ENCODE results near the gene MACROD2.

The MACROD2 gene

DNA sequence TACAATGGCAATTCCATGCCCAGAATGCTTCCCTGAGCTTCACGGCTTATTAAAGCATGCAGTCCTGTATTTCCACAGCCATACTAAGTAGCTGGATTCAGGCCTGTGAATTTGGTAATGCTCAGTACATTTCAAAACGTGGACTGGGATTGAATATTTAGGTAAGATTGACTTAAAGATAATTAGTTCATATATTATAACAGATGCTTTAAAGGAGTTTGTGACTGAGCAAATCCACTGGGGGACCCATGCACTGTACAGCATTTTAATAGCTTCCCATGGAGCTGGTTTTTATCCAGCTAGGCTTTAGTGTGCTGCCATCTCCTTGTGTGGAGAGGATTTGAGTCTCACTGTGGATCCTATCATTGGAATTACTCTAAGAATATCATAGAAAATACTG, 763.0 kb downstream of the MACROD2 start:
- no peak for DNase-seq (ENCODE audit: low read depth in 2 of 2)

DNA sequence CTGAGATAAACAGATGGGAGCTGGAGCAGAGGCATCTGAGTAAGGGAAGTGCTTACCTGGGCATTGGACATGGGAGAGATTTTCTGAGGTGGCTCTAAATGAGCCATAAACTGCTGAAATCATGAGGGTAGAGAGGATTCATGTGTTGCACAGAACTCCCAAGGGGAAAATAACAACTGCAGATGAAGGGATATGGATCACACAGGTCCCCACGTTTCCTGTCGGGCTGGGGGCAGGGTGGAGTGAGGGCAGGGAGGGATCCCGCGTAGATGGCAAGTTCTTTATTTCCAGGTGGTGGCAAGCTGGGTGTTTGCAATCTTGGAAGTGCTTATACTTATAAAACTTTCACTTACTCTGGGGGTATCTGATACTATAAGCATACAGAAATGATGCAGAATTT, 764.7 kb downstream of the MACROD2 start:
- DNase-seq (ENCODE audit: low read depth in 2 of 2): no peak

DNA sequence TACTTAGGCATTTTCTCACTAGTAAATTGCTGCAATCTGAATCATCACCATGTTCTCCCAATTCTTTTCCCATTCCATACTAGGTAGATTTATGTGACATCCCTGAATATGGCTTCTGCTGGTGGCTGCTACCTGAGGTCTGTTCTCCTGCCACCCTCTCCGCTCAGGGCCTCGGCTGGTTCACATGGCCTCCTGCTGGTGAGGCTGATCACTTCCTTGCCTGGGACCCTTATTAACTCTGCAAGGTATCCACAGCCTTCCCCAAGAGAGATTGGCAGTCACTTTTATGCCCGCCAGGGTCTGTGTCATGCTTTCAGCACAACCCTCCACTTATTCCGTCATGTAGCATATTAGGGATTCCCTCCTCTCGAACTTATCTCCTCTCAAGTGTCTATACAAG, 766.6 kb downstream of the MACROD2 start:
- DNase-seq (ENCODE audit: low read depth in 2 of 2): no peak

DNA sequence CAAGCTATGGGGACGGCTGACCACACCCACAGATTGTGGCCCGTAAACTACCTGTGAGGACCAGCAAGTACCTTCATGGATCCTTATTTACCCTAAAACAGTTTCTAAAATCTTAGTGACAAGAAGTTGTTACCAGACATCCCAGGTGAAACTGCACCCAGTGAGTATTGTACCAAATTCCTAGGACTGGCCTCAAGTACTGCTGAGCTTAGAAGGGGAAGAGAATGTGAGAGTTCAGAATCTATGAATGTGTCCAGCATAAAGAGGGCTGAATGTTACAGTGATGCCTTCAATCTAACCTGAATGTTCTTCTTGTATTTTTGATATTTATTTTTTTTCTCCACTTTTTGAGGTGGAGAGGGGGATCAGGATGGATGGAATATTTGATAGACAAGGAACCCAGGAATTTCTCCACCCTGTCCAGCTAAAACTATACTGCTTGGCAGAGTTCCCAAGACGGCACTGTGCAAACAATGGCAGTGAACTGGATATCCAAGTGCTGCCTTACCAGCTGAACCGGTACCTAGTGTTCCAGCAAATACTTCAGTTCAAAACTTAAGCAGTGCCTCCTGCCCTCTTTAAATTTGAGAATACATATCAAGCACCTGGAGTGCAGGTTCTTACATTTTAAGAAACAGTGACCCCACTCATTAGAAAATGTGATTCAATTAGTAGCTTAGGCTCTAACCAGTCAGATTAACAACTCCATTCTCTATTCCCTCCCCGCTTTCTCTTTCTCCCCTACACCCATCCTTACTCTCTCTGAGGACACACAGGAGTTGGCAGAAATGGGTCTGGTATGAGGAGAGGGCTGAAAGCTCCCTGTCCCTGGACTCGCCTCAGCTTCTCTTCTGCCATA, 769.4 kb downstream of the MACROD2 start:
- no peak for DNase-seq (ENCODE audit: low read depth in 2 of 2)

DNA sequence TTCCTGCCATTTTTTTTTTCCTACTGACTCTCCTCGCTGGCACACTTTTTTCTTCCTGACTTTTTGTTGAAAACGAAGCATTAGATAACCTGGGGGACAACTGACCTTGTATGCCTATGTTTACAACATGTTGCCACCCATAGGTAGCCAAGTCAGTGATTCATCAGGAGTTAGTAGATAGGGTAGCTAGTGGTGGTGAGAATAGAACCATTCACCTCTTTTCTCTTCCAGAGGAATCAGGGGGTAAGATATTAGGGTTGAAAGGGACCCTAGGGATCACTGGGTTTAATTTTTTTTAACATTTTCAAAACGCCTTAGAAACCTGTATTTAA, 770.0 kb downstream of the MACROD2 start:
- DNase-seq (ENCODE audit: low read depth in 2 of 2): no peak

DNA sequence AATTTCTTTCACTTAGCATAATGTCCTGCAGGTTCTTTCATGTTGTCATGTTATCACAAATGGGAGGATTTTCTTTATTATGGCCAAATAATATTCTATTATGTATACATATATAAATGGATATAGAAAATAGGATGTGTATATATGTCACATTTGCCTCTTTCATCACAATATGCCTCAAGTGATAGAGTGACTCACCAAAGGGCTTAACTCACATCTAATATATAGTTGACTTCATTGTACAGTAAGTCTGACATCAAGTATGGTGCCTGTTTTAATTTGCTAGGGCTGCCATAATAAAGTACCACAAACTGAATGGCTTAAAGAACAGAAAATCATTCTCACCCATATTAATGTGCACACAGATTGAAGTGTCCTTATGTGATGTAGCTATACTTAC, 778.2 kb downstream of the MACROD2 start:
- DNase-seq (ENCODE audit: low read depth in 2 of 2): no peak

DNA sequence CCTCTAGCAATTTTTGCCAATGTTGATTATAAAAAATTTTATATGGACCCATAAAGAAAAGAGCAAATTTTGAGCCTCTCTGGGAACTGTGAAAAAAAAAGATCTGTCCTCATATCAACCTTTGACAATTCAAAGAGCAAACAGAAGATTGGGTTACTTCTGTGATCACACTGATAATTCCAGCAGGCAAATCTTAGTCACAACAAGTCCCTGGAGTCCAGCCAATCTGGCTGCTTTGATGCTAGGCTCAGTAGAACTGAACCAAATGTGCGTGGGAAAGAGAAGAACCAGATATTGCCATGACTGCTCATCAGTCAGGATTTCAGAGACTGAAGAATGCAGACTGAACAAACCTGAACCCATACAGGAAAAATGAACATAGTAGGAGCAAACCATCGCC, 780.5 kb downstream of the MACROD2 start:
- DNase-seq (ENCODE audit: low read depth in 2 of 2): no peak

DNA sequence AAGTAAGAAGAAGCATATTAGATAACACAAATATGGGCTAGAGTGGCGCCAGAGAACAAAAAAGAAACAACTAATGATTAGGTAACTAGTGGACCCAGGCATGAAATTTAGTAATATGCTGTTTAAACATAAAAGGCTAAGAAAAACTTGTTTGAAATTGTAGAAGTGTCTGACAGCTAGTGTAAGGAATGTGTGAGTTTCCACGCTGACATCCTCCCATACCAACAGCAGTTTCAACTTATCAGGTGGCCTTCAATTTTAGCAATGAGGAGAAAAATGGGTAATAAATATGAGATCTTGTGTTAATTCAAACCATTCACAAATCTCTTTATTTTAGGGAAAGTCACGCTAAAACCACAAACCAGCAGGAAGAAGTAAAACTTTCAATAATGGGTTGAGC, 782.3 kb downstream of the MACROD2 start:
- DNase-seq (ENCODE audit: low read depth in 2 of 2): no peak

DNA sequence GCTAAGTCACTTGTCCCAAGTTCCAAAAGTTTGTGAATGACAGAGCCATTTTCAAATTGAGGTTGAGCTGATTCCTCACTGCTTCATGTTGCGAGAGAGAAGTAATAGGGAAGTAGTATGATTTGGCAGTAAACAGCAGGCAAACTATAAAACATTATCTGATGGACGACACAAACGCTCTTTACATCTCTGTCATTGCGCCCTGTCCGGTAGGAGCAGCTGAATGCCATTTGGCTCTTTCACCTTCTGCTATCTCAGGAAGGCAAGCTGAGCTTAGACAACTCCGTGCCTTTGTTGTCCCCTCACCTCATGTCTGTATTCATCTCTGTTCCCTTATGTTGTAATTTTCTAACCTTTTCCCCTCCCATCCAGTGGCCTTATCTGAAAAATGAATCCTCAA, 782.8 kb downstream of the MACROD2 start:
- no peak for DNase-seq (ENCODE audit: low read depth in 2 of 2)

DNA sequence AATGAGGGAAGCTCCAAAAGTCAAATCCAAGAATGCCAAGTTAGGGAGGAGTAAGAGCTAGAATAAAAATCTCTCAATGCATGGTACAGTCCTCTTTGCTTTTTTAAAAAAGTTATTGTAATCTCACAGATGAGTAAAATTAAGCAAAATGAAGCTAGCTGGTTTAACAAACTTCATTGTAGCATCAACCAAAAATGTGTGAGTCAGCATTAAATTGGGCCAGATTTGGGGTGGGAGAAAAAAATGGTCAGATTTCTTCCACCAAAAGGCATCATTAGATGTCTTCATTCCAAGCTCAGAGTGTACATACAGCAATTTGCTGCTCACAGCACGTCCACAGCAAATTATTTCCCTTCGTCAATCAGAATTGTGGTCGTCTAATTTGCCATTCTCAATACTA, 783.6 kb downstream of the MACROD2 start:
- DNase-seq (ENCODE audit: low read depth in 2 of 2): no peak

DNA sequence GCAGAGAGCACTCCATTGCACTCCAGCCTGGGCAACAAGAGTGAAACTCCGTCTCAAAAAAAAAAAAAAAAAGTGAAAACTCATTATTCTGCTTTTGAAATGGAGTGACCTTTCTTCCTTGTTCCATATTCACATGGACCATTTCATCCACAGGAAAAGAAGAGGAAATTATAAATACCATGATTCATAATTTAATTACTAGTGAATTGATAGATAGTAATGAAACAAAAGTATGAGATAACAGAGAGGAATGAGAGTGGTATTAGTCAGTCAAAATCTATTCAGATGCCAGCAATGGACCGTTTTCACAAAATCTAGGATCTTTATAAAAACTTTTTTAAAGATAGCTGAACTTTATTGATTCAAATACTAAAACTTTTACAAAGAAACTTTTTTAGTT, 785.2 kb downstream of the MACROD2 start:
- no peak for DNase-seq (ENCODE audit: low read depth in 2 of 2)

DNA sequence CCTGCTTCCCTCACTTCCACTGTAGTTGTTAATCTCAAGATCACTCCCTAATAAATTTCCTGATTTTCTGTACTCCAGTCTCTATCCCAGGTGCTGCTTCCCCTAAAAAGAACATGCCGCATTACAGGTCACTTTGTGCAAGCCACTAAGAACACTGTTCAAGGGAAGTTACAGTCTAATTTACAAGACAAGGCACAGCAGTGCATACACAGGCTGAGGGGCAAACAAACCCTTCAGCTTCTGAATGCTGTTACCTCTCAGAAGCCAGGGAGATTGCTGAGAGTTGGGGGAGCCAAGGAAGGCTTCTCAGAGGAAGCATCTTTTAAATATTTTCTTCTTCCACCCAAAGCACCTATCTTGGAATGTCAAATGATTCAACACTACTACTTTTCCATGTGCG, 787.4 kb downstream of the MACROD2 start:
- no peak for DNase-seq (ENCODE audit: low read depth in 2 of 2)

DNA sequence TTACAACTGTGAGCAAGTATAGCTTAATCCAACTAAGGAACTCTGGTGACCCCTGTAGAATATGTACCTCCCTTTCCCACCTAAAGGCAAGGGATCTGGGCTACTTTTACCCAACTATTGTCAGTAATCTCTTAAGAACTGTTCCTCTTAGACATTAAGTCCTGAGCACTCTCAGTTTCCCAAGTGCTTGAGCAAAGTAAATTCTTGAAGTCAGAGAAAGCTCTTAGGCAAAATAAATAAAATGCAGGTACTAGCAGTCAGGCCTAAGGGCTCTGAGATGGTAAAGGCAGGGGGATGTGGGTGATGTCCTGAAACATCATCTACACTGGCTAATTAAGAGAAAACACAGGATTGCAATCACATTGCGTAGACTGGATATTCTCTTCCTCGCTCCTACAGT, 788.5 kb downstream of the MACROD2 start:
- no peak for DNase-seq (ENCODE audit: low read depth in 2 of 2)

DNA sequence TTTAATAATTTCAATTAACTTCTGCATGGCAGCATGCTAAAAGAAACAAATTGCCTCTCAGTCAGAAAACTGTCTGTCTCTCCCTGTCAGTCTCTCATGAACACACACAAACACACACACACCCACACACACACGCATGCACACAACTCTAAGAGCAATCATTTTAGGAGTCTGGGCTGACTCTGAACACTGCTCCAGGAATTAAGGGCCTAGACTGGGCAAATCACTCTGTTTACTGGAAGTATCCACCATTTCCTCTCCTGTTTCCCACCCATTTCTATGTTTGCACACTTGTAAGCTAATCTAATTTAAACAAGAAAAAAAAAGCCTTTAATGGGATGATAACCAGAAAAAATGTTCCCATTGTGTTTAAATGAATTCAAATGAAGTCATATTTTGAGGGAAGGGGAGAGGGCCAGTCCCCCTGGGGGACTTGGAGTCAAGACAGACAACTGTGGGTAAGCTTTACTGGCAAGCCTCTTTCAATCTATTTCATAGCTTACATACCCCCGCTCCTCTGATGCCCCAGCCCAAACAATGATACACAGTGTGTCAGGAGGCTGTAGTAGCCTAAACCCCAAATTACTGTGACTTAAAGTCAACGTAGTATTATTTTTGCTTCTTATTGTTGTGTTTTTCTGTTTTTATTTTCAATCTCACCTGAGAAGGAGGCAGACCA, 789.9 kb downstream of the MACROD2 start:
- no peak for DNase-seq (ENCODE audit: low read depth in 2 of 2)

DNA sequence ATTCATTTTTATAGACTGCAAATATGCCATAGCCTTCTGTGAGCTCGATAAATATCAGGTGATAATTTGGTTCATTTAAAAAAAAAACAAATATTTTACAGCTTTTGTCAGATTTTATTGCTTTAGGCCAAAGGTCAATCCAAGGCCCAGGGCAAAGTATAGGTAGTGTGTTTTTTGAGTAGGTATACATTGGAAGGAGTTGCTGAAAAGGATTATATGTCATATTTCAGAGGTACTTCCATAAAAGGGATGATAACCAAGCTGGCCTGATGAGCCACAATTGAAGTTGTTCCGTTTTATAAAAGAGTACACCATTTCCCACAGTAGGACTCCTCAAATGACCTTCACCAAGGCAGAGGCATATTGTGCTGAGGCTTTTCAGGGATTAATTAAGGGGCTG, 794.9 kb downstream of the MACROD2 start:
- no peak for DNase-seq (ENCODE audit: low read depth in 2 of 2)

DNA sequence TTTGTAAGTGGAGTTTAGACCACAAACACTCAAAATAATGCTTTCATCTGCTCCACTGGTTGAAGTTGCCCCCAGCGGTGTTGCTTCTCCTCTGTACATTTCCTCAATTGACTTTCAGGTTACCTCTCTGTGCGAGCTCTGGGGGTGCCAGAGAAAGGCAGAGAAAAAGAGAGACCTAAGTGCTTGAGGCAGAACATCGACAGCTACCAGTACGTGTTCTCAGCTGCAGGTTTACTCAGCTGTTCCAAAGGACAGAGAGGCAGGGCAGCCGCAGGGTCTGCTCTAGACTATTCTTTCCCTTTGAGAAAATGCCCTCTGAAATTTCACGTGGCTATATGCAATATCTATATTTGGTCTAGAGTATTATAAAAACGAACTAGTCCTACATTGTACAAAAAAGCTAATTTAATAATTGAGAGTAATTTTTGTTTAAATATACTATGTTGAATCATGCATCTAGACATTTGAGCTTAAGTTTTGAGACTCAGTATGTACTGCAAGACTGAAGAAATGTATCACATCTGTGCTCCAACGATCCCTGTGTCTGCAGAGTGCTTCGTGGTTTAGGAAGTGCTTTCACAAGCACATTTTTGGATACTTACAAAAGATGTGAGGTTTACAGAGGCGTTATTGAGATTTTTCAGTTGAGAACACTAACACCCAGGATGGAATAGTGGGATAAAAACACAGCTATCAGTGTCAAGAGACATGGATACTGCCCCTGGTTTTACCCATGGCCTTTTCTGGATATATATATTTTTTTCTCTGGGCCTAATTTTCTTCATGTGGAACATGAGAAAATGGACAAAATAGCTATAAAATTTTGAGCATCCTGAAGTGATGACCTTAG, 795.7 kb downstream of the MACROD2 start:
- no peak for DNase-seq (ENCODE audit: low read depth in 2 of 2)

DNA sequence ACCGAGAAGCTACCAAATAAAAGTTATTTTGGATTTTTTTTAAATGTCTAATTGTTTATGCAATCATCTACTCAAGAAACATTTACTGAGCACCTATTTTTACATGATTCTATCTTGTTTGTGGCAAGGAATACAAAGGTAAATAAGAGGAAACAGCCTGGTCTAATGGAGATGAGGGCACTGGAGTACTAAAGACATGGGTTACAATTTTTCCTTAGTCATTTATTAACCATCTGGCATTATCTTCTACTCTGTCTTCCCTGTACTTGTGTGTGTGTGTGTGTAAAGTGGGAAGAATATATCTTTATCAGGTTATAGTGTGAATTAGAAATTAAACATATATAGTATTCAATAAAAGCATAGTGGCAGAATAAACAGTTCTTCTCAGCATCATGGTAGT, 797.6 kb downstream of the MACROD2 start:
- DNase-seq (ENCODE audit: low read depth in 2 of 2): no peak

DNA sequence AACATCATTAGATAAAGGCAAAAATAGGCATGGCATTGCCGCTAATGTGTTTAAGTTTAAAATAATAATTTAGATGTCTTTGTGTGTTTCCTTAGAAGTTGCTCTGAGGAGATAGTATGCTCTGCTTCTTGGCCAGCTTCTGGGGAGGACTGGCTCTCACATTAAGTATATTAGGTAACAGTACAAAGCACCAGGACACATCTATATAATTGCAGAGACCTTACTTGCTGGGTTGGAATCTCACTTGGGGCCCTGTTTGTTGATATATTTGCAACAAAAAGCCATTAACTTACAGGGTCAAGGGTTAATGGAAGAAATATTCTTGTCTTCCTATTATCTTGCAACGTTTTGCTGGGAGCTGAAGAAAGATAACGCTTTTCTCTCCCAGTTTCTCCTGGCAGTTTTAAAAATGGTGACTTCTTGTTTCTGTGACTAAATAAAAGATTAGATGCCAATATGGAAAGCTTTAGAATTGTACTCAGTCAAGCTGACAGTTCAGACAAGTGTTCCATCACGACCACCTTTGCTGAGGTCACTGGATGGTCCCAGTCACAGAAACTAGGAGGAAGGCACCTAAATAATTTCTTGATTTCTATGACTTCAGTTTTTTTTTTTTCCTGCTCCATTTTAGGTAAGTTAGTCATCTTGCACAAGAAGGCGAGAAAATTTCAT, 804.4 kb downstream of the MACROD2 start:
- DNase-seq (ENCODE audit: low read depth in 2 of 2): no peak

DNA sequence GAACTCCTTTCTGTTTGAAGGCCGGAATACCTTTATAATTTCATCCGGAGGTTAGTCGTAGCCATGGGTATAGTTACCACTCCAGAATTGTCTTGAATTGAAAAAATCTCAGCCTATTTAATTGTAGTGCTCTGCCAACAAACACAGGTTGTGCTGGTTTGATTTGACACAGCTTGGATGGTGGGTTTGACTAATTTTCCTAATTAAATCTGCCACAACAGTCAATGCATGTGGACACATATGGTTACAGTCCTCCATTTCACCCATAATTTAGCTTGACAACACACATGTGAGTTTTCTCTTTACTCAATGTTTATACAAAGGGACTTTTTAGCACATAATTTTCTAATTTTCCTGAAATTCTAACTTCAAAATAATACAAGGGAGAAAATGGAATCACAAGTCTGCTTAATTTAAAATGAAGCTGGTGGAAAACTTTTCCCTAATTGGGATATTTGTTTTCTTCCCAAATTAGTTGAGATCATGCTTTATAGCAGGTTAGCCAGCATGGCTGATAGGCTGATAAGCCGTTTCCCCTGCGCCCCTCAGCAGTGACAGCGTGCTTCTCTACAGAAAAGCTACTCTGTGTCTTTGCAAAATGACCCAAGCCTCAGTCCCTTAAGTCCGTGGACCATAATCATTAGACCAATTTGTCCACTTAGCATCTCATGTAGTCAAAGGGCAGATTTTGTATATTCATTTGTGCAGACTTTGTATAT, 805.5 kb downstream of the MACROD2 start:
- no peak for DNase-seq (ENCODE audit: low read depth in 2 of 2)

DNA sequence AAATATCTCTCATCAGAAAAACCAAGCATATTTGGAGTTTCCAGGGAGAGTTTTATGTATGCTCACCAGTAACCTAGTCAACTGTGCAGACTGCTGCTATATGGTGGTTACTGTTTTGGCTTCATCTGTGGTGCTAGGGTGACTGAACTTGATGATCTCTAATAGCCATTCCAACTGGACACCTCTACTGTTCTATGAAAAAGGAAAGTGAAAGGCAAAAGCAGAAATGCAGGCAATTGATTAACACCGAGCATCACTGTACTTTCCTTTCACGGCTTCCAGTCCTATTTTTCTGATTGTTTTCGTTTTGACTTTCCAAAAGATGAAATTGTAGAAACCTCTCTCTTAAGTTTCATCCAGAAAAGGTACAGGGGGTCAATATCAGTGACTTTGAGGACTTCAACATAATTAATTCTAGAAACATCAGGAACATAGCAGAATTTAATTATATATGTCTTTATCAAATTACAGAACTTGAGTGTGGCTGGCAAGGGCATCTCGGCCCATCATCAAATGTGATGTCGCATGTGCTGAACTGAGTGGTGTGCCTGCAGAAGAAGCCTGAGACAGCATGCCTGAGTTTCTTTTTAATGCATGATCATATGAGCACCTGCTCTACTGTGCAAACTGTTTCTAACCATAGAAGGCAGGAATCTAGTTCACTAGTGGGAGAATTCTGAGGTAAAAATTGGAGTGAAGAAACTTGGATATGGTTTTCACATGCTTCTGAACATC, 806.4 kb downstream of the MACROD2 start:
- DNase-seq (ENCODE audit: low read depth in 2 of 2): no peak

DNA sequence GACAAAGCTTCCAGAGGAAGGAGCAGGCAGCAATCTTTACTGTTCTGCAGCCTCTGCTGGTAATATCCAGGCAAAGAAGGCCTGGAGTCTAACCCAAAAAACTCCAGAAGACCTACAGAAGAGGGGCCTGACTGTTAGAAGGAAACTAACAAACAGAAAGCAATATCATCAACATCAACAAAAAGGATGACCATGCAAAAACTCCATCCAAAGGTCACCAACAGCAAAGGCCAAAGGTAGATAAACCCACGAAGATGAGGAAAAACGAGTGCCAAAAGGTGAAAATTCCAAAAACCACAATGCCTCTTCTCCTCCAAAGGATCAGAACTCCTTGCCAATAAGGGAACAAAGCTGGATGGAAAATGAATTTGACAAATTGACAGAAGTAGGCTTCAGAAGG, 811.9 kb downstream of the MACROD2 start:
- no peak for DNase-seq (ENCODE audit: low read depth in 2 of 2)
